ENCODE results near the gene HNRNPH2.
A peak's percentile ranks its signal among the peaks of the same experiment; 100 is the strongest.

The HNRNPH2 gene

GRCh38 chrX:101385795-101386541, 22.1 kb upstream of the HNRNPH2 start, which contains the start of gene BTK:
Gene BTK (minus strand): TSS chrX:101386191. CDS start chrX:101375284, 10,907 bp downstream.
- no peak for TF ChIP-seq CTCF (IDR thresholded peaks at IDR 0.05; ENCODE audit: low read depth, low read length, missing control alignments)
- DNase-seq (ENCODE audit: low read depth): no peak
- in situ Hi-C loops (cut with HindIII; ENCODE audit: low sequenced_read_pairs): no loop called here
- H3K4me3 ChIP-seq (ENCODE audit: low read depth, low read length): no peak within 1 kb of the TSS

- TF ChIP-seq CTCF (IDR thresholded peaks at IDR 0.05; ENCODE audit: low read depth, low read length, missing control alignments): no peak
- DNase-seq (ENCODE audit: low read depth): no peak
- H3K4me3 ChIP-seq (ENCODE audit: low read depth, low read length): no peak overlapping the region
- in situ Hi-C loops (cut with HindIII; ENCODE audit: low sequenced_read_pairs): no loop called here
Measured at GRCh38 chrX:101386542-101386885, 21.5 kb upstream of the HNRNPH2 start.

- H3K4me3 ChIP-seq (ENCODE audit: low read depth, low read length): no peak overlapping the region
- DNase-seq (ENCODE audit: low read depth): no peak
- in situ Hi-C loops (cut with HindIII; ENCODE audit: low sequenced_read_pairs): no loop called here
- TF ChIP-seq CTCF (IDR thresholded peaks at IDR 0.05; ENCODE audit: low read depth, low read length, missing control alignments): no peak
Measured at GRCh38 chrX:101388604-101389003, 19.4 kb upstream of the HNRNPH2 start.

- peak within 1 kb of the TSS; percentile 59 for H3K4me3 ChIP-seq (ENCODE audit: low read depth, low read length)
- peak; percentile 76 for DNase-seq (ENCODE audit: low read depth)
- in situ Hi-C loops (cut with HindIII; ENCODE audit: low sequenced_read_pairs): no loop called here
- TF ChIP-seq CTCF (IDR thresholded peaks at IDR 0.05; ENCODE audit: low read depth, low read length, missing control alignments): peak; percentile 73
Measured at GRCh38 chrX:101390664-101391525, 17.1 kb upstream of the HNRNPH2 start, which contains the start of gene RPL36A. Gene RPL36A (plus strand): TSS chrX:101391011. CDS start chrX:101391044, 33 bp downstream.

GRCh38 chrX:101391831-101392230, 16.2 kb upstream of the HNRNPH2 start:
- TF ChIP-seq CTCF (IDR thresholded peaks at IDR 0.05; ENCODE audit: low read depth, low read length, missing control alignments): no peak
- peak overlapping the region; percentile 59 for H3K4me3 ChIP-seq (ENCODE audit: low read depth, low read length)
- no peak for DNase-seq (ENCODE audit: low read depth)
- in situ Hi-C loops (cut with HindIII; ENCODE audit: low sequenced_read_pairs): no loop called here

- no peak for TF ChIP-seq CTCF (IDR thresholded peaks at IDR 0.05; ENCODE audit: low read depth, low read length, missing control alignments)
- DNase-seq (ENCODE audit: low read depth): no peak
- in situ Hi-C loops (cut with HindIII; ENCODE audit: low sequenced_read_pairs): no loop called here
- H3K4me3 ChIP-seq (ENCODE audit: low read depth, low read length): no peak overlapping the region
Measured at GRCh38 chrX:101393530-101394305, 14.3 kb upstream of the HNRNPH2 start.

Data from astrocyte of the cerebellum (primary cell).